ENCODE results near the gene RFX1.

DNA sequence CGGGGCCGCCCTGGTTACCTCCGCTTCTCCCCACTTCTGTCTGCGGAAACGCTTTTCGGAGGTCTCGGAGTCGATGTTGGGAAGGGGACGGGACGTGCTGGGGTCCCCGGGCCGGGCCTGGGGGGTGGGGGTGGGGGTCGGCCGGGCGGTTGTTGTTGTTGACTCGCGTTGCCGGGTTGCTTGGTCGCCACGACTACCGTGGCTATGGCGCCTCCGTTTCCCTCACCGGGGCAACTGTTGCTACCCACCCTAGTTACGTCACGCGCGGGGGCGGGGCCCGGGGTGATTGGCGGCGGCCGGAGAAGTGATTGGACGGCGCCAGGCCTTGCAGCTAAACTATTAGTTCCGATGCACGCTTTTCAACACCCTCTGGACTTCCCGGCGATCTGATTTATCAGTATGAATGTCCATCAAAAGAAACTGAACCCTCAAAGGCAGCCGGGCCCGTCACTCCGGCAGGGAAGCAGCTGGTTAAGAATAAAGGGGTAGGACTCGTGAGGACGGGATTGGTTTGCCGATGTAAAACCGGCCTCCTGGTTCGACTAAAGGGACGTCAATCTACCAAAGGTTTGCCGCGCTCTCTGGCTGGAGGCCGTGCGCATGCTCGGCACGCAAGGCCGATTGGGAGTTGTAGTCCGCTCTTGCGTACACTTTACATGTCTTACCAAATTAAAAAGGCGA is at the start of gene RFX1:
- TF ChIP-seq, protein P1, sequence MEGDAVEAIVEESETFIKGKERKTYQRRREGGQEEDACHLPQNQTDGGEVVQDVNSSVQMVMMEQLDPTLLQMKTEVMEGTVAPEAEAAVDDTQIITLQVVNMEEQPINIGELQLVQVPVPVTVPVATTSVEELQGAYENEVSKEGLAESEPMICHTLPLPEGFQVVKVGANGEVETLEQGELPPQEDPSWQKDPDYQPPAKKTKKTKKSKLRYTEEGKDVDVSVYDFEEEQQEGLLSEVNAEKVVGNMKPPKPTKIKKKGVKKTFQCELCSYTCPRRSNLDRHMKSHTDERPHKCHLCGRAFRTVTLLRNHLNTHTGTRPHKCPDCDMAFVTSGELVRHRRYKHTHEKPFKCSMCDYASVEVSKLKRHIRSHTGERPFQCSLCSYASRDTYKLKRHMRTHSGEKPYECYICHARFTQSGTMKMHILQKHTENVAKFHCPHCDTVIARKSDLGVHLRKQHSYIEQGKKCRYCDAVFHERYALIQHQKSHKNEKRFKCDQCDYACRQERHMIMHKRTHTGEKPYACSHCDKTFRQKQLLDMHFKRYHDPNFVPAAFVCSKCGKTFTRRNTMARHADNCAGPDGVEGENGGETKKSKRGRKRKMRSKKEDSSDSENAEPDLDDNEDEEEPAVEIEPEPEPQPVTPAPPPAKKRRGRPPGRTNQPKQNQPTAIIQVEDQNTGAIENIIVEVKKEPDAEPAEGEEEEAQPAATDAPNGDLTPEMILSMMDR (CRISPR knock-in tag; IDR thresholded peaks at IDR 0.05), result no peak
- TF ChIP-seq IRF2 (CRISPR knock-in tag; IDR thresholded peaks at IDR 0.05) (no peak), SMAD1 (CRISPR knock-in tag; IDR thresholded peaks at IDR 0.05; ENCODE audit: borderline replicate concordance, low read depth) (no peak)
